Endothelial cell of umbilical vein (primary cell): ENCODE results near the gene METAP1. TPM values are rescaled to one million over a fixed set of nuclear protein-coding genes. Genes with fewer than 3 reads are reported as not detected.

Experiments used
- BruUV-seq: library from RNA; stranded (reverse); fragments of 400-500 nt; replicated peaks from 2 replicates; lab custom pipeline; 2021; lab: Mats Ljungman, UMichigan
- CTCF ChIA-PET: fragments of 300-600, 350-600 bp; sonication (Branson Sonifier 250); formaldehyde crosslinking; loops from one replicate; lab custom pipeline; 2021; ENCODE audit warnings: antibody characterized with exemption, inconsistent platforms; lab: Charles Lee
- POLR2A ChIA-PET: fragments of 300-600, 350-600 bp; sonication (Branson Sonifier 250); formaldehyde crosslinking; loops from one replicate; lab custom pipeline; 2021; ENCODE audit warnings: antibody characterized with exemption, inconsistent platforms; lab: Charles Lee
- DNase-seq: peaks from one replicate; pipeline ENCODE4 v3.0.0-alpha.2; 2011; ENCODE audit warnings: low read depth, low spot score
- FAIRE-seq: peaks from 2 replicates; lab custom pipeline; 2011; peaks lifted over from hg19 to GRCh38; lab: Jason Lieb, UNC
- H2AFZ ChIP-seq: 2 replicates; pipeline ENCODE4 v1.6.0; 2012; ENCODE audit warnings: low read depth, low read length, control low read depth, inconsistent platforms
- H3K27ac ChIP-seq: 2 replicates; pipeline ENCODE4 v1.5.1; 2011; ENCODE audit warnings: low read depth, mild to moderate bottlenecking, control low read depth, low read length, moderate library complexity; ENCODE audit not compliant: insufficient read depth
- H3K27me3 ChIP-seq, 2 experiments: 2 replicates each; pipeline versions ENCODE4 v1.6.0 to v1.6.1; 2011; ENCODE audit warnings: low read length in 2 of 2, mixed read lengths in 1 of 2; ENCODE audit not compliant: control insufficient read depth in 2 of 2, insufficient read depth in 2 of 2
- H3K36me3 ChIP-seq, 2 experiments: 2 replicates in 1 of 2; 3 replicates in 1 of 2; pipeline ENCODE4 v1.5.1; 2011; ENCODE audit warnings: low read length in 2 of 2, mild to moderate bottlenecking in 1 of 2, moderate library complexity in 1 of 2; ENCODE audit not compliant: control insufficient read depth in 2 of 2, insufficient read depth in 2 of 2; ENCODE audit errors: extremely low read depth in 1 of 2
- H3K4me1 ChIP-seq: 3 replicates; pipeline ENCODE4 v1.5.1; 2011; ENCODE audit warnings: mild to moderate bottlenecking, low read length; ENCODE audit not compliant: control insufficient read depth, insufficient read depth; ENCODE audit errors: extremely low read depth
- H3K4me2 ChIP-seq: 2 replicates; pipeline ENCODE4 v1.6.1; 2011; ENCODE audit warnings: low read length, control low read depth, mixed read lengths; ENCODE audit not compliant: insufficient read depth
- H3K4me3 ChIP-seq, 3 experiments: fragments of 200-600 bp in 1 of 3; sonication (generic), shearing (Covaris generic) in 1 of 3; replicated peaks in 1 of 3; 2 replicates each; pipeline ENCODE4 v1.5.1; 2011 to 2016; ENCODE audit warnings: control low read depth in 3 of 3, low read length in 3 of 3, mild to moderate bottlenecking in 2 of 3, inconsistent platforms in 1 of 3, low read depth in 1 of 3, moderate library complexity in 1 of 3; ENCODE audit not compliant: insufficient read depth in 1 of 3
- H3K79me2 ChIP-seq: 2 replicates; pipeline ENCODE4 v1.6.0; 2012; ENCODE audit warnings: low read length, inconsistent platforms; ENCODE audit not compliant: control insufficient read depth, insufficient read depth
- H3K9ac ChIP-seq: replicated peaks from 2 replicates; pipeline ENCODE3; 2011; ENCODE audit warnings: low read length, control low read depth; ENCODE audit not compliant: insufficient read depth; ENCODE audit errors: extremely low read depth
- H3K9me1 ChIP-seq: replicated peaks from 3 replicates; pipeline ENCODE4 v1.6.0; 2011; ENCODE audit warnings: mild to moderate bottlenecking, low read length; ENCODE audit not compliant: control insufficient read depth, insufficient read depth; ENCODE audit errors: extremely low read depth
- H3K9me3 ChIP-seq: replicated peaks from 2 replicates; pipeline ENCODE4 v1.5.1; 2012; ENCODE audit warnings: low read length, inconsistent platforms; ENCODE audit not compliant: control insufficient read depth, insufficient read depth
- H4K20me1 ChIP-seq: replicated peaks from 2 replicates; pipeline ENCODE3; 2011; ENCODE audit warnings: mild to moderate bottlenecking, low read length; ENCODE audit not compliant: control insufficient read depth, insufficient read depth; ENCODE audit errors: extremely low read depth
- EZH2 ChIP-seq: IDR thresholded peaks from 2 replicates; pipeline ENCODE4 v1.6.1; 2012; ENCODE audit warnings: borderline replicate concordance, low read depth, mild to moderate bottlenecking, moderate library complexity, low read length, inconsistent platforms; ENCODE audit not compliant: severe bottlenecking
- FOS ChIP-seq: IDR thresholded peaks from 2 replicates; pipeline ENCODE4 v1.6.1; 2011; ENCODE audit warnings: mild to moderate bottlenecking, low read length, moderate library complexity, borderline replicate concordance; ENCODE audit not compliant: insufficient read depth
- GATA2 ChIP-seq: IDR thresholded peaks from 2 replicates; pipeline ENCODE4 v1.7.0; 2011; ENCODE audit warnings: low read depth, mild to moderate bottlenecking, moderate library complexity, mixed read lengths, low read length; ENCODE audit not compliant: insufficient read length, insufficient read depth
- JUN ChIP-seq: IDR thresholded peaks from 2 replicates; pipeline ENCODE4 v1.6.1; 2011; ENCODE audit warnings: borderline replicate concordance, low read depth; ENCODE audit not compliant: insufficient read length, insufficient read depth
- MYC ChIP-seq: IDR thresholded peaks from one replicate; pipeline ENCODE4 v1.6.1; 2011; ENCODE audit warnings: mild to moderate bottlenecking, low read depth, low read length
- POLR2A ChIP-seq: IDR thresholded peaks from 2 replicates; pipeline ENCODE4 v1.6.1; 2012; ENCODE audit warnings: low read depth, mild to moderate bottlenecking, control low read depth, low read length
- POLR2AphosphoS5 ChIP-seq: IDR thresholded peaks from 2 replicates; pipeline ENCODE4 v1.6.1; 2012; ENCODE audit warnings: low read depth, mild to moderate bottlenecking, control low read depth, low read length, moderate library complexity; ENCODE audit not compliant: insufficient read depth
- dilution Hi-C: fragments of 300-500 bp; cut with MboI; formaldehyde crosslinking; loops from one replicate; pipeline ENCODE4 v1.15.0; 2019; ENCODE audit warnings: low sequenced_read_pairs; ENCODE audit not compliant: extremely low pct_ligation_motif_present
- intact Hi-C: fragments of 100-400 bp; cut with micrococcal nuclease; formaldehyde crosslinking; loops from one replicate; pipeline ENCODE4 v1.10.0; 2022
- polyA plus RNA-seq, 4 experiments: library from polyadenylated mRNA; depleted of rRNA in 3 of 4; stranded (reverse) in 3 of 4; unstranded in 1 of 4; fragments of >200 nt; gene quantifications; 2 replicates each; pipeline versions ENCODE4 v1.2.1 to v1.2.3, GENCODE V29; 2011 to 2012; ENCODE audit warnings: missing spikeins in 1 of 4
- total RNA-seq: library from RNA; stranded (reverse); gene quantifications from 2 replicates; pipeline ENCODE4 v1.2.3, GENCODE V29; 2021
- TF ChIP-seq, protein P1 (sequence below): IDR thresholded peaks from 2 replicates; pipeline ENCODE4 v1.6.1; 2011; ENCODE audit not compliant: insufficient read depth, insufficient read length
- TF ChIP-seq, protein P2 (sequence below), 2 donors: IDR thresholded peaks; 1 replicate in 1 of 2; 2 replicates in 1 of 2; pipeline ENCODE4 v1.5.1; 2011; ENCODE audit warnings: low read length in 2 of 2, mild to moderate bottlenecking in 2 of 2, moderate library complexity in 2 of 2, control low read depth in 1 of 2, inconsistent platforms in 1 of 2, low read depth in 1 of 2; ENCODE audit not compliant: insufficient read depth in 1 of 2; ENCODE audit errors: extremely low read depth in 1 of 2

The METAP1 gene
- total and polyA plus RNA-seq, 2 donors (not counting 3 experiments of a cell fraction or from before 2014, with no cell fraction given), result 26.4 to 39.8 TPM

DNA sequence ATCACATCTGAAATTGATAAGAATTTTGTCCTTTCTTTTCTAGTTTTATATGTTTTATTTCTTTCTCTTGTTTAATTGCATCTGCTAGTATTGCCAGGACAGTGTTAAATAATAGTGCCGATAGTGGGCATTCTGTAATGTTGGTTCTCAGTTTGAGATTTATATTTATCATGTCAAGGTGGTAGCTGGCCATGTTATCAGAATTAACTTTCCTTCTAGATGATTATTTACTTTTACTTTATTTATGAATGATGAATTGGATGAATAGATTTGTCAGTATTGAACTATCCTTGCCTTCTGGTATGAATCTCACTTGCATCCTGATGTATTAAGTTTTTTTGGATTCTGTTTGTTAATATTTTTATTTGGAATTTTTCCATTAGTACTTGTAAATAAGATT lies 42.7 kb downstream of the METAP1 start:
- intact Hi-C loops (no loop called here), dilution Hi-C loops (no loop called here)
- no peak for TF ChIP-seq MYC
- TF ChIP-seq, protein P1, sequence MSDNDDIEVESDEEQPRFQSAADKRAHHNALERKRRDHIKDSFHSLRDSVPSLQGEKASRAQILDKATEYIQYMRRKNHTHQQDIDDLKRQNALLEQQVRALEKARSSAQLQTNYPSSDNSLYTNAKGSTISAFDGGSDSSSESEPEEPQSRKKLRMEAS, result no peak
- TF ChIP-seq FOS, result no peak
- TF ChIP-seq GATA2, result no peak
- no peak for TF ChIP-seq POLR2AphosphoS5
- TF ChIP-seq, protein P2, sequence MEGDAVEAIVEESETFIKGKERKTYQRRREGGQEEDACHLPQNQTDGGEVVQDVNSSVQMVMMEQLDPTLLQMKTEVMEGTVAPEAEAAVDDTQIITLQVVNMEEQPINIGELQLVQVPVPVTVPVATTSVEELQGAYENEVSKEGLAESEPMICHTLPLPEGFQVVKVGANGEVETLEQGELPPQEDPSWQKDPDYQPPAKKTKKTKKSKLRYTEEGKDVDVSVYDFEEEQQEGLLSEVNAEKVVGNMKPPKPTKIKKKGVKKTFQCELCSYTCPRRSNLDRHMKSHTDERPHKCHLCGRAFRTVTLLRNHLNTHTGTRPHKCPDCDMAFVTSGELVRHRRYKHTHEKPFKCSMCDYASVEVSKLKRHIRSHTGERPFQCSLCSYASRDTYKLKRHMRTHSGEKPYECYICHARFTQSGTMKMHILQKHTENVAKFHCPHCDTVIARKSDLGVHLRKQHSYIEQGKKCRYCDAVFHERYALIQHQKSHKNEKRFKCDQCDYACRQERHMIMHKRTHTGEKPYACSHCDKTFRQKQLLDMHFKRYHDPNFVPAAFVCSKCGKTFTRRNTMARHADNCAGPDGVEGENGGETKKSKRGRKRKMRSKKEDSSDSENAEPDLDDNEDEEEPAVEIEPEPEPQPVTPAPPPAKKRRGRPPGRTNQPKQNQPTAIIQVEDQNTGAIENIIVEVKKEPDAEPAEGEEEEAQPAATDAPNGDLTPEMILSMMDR (IDR thresholded peaks at IDR 0.05; ENCODE audit: extremely low read depth in 1 of 2, insufficient read depth in 1 of 2, low read depth in 1 of 2, low read length in 2 of 2), result no peak
- no peak for TF ChIP-seq JUN
- TF ChIP-seq POLR2A, result no peak
- no peak for TF ChIP-seq EZH2
- H3K4me1 ChIP-seq, result no peaks in the 10 kb centered on the region
- no peaks in the 10 kb centered on the region for H3K9me3 ChIP-seq
- ChIA-PET POLR2A (no interaction called here), CTCF (no interaction called here)
- H3K27me3 ChIP-seq, result no peaks in the 10 kb centered on the region
- no peak overlapping the region for H3K4me2 ChIP-seq
- no peak overlapping the region for H3K4me3 ChIP-seq
- H3K9ac ChIP-seq, result no peak overlapping the region
- FAIRE-seq, result no peak
- no peaks in the 10 kb centered on the region for H3K9me1 ChIP-seq
- H3K36me3 ChIP-seq, result peaks cover 0 to 2% of the 10 kb centered on the region in 2 experiments
- H3K27ac ChIP-seq, result no peak overlapping the region
- BruUV-seq, result no TSS peak
- DNase-seq, result no peak
- no peak overlapping the region for H2AFZ ChIP-seq
- no peaks in the 10 kb centered on the region for H4K20me1 ChIP-seq
- peaks cover 11% of the 10 kb centered on the region for H3K79me2 ChIP-seq
